Stomach (tissue), 9 donors: Measurements from ENCODE around the gene KHDC3L. TPM values are rescaled to one million over a fixed set of nuclear protein-coding genes. Genes with fewer than 3 reads are reported as not detected.
A peak's percentile ranks its signal among the peaks of the same experiment; 100 is the strongest.
"Not testable (repeated sequence)": the region's sequence is repeated elsewhere in the genome, so short reads cannot be mapped to it uniquely, and the experiment has no call there.

ENCODE experiments used
- DNase-seq, 2 donors: peaks; one replicate each; pipeline versions ENCODE4 v3.0.0 to v3.0.0-alpha.2; 2013 to 2019
- H3K27ac ChIP-seq, 5 donors: fragments of 200-600 bp in 4 of 5; sonication (generic) in 4 of 5; one replicate each; pipeline ENCODE4 v1.5.1; 2013 to 2019; ENCODE audit warnings: mild to moderate bottlenecking in 1 of 5, moderate library complexity in 1 of 5
- H3K27me3 ChIP-seq, 3 donors: fragments of 200-600 bp; sonication (generic); one replicate each; pipeline ENCODE4 v1.5.1; 2017 to 2019; ENCODE audit warnings: mixed run types in 1 of 3
- H3K36me3 ChIP-seq, 4 donors: fragments of 200-600 bp; sonication (generic); 1 replicate in 3 of 4; 2 replicates in 1 of 4; pipeline ENCODE4 v1.5.1; 2016 to 2019
- H3K4me1 ChIP-seq, 4 donors: fragments of 200-600 bp; sonication (generic); one replicate each; pipeline ENCODE4 v1.5.1; 2016 to 2019
- H3K4me3 ChIP-seq, 4 donors: fragments of 200-600 bp; sonication (generic) in 3 of 4; one replicate each; pipeline ENCODE4 v1.5.1; 2016 to 2019; ENCODE audit warnings: mild to moderate bottlenecking in 1 of 4
- H3K9me3 ChIP-seq, 4 donors: fragments of 200-600 bp; sonication (generic); one replicate each; pipeline ENCODE4 v1.5.1; 2016 to 2019
- EP300 ChIP-seq: sonication (generic); formaldehyde crosslinking; IDR thresholded peaks from one replicate; pipeline ENCODE4 v1.6.1; 2017; ENCODE audit warnings: antibody characterized with exemption
- POLR2A ChIP-seq, 4 donors: fragments of 450-650 bp; IDR thresholded peaks; one replicate each; pipeline ENCODE4 v1.6.1; 2016; ENCODE audit warnings: antibody characterized with exemption in 4 of 4, control low read depth in 2 of 4, mild to moderate bottlenecking in 1 of 4, moderate library complexity in 1 of 4
- POLR2AphosphoS5 ChIP-seq, 3 donors: sonication (generic); formaldehyde crosslinking; IDR thresholded peaks; one replicate each; pipeline ENCODE4 v1.6.1; 2016; ENCODE audit warnings: antibody characterized with exemption in 3 of 3
- WGBS, 5 donors: extraction: QIAGEN DNeasy Blood & Tissue Kit in 3 of 5; methylation state at CpG; one replicate each; pipeline versions ENCODE4 v1.1.5 to v1.1.7; 2013 to 2018; 5-methylcytosine and 5-hydroxymethylcytosine counted together
- intact Hi-C: fragments of 100-400 bp; cut with DNase I; formaldehyde crosslinking; loops from one replicate; pipeline ENCODE4 v1.15.1; 2023; ENCODE audit warnings: low total_unique reads
- polyA plus RNA-seq, 3 donors: library from polyadenylated mRNA; stranded (reverse); fragments of 200-250 nt; gene quantifications; one replicate each; pipeline ENCODE4 v1.2.3, GENCODE V29; 2013
- total RNA-seq, 5 donors: library from RNA; depleted of rRNA; stranded (reverse); fragments of >200 nt; gene quantifications; one replicate each; pipeline versions ENCODE4 v1.1.0 to v1.2.3, GENCODE V29; 2014 to 2016
- TF ChIP-seq, protein P1 (sequence below), 7 experiments: fragments of 450-650 bp in 4 of 7; fragments of 200-600 bp in 3 of 7; sonication (generic) in 3 of 7; IDR thresholded peaks; one replicate each; pipeline ENCODE4 v1.5.1; 2016 to 2019; ENCODE audit warnings: antibody characterized with exemption in 7 of 7, control low read depth in 2 of 7, mild to moderate bottlenecking in 1 of 7
- donor health status: healthy with polysubstance abuse.
- donor health status: Bipolar disorder and iron deficiency.
- donor health status: healthy.

Gene KHDC3L
- total and polyA plus RNA-seq, 8 donors, result not detected

DNA sequence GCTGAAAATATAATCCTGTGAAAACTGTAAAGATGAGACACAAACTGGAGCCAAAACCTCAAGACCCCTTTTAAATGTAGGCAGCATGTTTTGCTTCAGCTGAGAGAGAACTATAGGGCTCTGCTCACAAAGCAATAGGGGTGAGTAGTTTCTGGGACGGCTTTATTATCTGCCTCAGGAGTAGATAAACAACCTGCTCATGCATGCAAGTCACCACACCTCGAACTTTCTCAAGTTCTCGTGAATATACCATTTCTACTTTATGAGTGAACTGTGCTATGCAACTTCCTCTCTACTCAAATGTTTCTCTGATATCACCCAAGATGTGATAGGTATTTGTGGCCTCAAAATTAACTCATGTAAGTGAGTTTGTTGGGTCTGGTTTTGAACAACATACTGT is 14.8 kb downstream of the KHDC3L start:
- WGBS, 5 donors, result 32 to 49% (median 40%) methylated on average over 3 of the region's 3 CpGs
- Histone ChIP-seq H3K9me3 (peaks cover 4 to 5% (median 5%) of the 10 kb centered on the region in 4 donors), H3K27me3 (no peaks in the 10 kb centered on the region), H3K36me3 (no peaks in the 10 kb centered on the region), H3K4me1 (no peaks in the 10 kb centered on the region), H3K27ac (no peak overlapping the region), H3K4me3 (no peak overlapping the region)
- TF ChIP-seq POLR2A (IDR thresholded peaks at IDR 0.05) (no peak), EP300 (no peak), POLR2AphosphoS5 (IDR thresholded peaks at IDR 0.05) (no peak)
- TF ChIP-seq, protein P1, sequence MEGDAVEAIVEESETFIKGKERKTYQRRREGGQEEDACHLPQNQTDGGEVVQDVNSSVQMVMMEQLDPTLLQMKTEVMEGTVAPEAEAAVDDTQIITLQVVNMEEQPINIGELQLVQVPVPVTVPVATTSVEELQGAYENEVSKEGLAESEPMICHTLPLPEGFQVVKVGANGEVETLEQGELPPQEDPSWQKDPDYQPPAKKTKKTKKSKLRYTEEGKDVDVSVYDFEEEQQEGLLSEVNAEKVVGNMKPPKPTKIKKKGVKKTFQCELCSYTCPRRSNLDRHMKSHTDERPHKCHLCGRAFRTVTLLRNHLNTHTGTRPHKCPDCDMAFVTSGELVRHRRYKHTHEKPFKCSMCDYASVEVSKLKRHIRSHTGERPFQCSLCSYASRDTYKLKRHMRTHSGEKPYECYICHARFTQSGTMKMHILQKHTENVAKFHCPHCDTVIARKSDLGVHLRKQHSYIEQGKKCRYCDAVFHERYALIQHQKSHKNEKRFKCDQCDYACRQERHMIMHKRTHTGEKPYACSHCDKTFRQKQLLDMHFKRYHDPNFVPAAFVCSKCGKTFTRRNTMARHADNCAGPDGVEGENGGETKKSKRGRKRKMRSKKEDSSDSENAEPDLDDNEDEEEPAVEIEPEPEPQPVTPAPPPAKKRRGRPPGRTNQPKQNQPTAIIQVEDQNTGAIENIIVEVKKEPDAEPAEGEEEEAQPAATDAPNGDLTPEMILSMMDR (IDR thresholded peaks at IDR 0.05), result no peak
- no peak for DNase-seq
- intact Hi-C loops, result no loop called here

GRCh38 chr6:73381531-73381930 is 19.1 kb downstream of the KHDC3L start:
- H3K27me3 ChIP-seq, H3K36me3 ChIP-seq, H3K4me3 ChIP-seq, H3K9me3 ChIP-seq, intact Hi-C loops, DNase-seq, H3K27ac ChIP-seq, H3K4me1 ChIP-seq: not testable (repeated sequence)
- 91 to 97% (median 95%) methylated on average over 10 of the region's 10 CpGs for WGBS, 5 donors

DNA sequence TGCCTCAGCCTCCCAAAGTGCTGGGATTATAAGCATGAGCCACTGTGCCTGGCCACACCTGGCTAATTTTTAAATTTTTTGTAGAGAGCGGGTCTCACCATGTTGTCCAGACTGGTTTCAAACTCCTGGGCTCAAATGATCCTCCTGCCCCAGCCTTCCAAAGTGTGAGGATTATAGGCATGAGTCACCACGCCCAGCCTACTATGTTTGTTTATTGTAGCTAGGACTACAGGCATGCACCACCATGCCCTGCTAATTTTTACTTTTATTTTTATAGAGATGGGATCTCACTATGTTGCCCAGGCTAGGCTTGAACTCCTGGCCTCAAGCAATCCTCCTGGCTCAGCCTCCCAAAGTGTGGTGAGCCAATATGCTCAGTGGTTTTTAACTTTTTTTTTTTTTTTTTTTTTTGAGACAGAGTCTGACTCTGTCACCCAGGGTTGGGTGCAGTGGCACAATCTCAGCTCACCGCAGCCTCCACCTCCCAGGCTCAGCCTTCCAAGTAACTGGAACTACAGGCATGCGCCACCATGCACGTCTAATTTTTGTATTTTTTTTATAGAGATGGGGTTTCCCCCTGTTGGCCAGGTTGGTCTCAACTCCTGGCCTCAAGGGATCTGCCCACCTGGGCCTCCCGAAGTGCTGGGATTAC is 20.1 kb downstream of the KHDC3L start:
- no peak overlapping the region for H3K4me3 ChIP-seq
- DNase-seq, result no peak
- 87 to 91% (median 90%) methylated on average over 6 of the region's 6 CpGs for WGBS, 5 donors
- no peaks in the 10 kb centered on the region for H3K36me3 ChIP-seq
- no peaks in the 10 kb centered on the region for H3K27me3 ChIP-seq
- TF ChIP-seq POLR2AphosphoS5 (IDR thresholded peaks at IDR 0.05) (no peak), POLR2A (IDR thresholded peaks at IDR 0.05) (no peak), EP300 (no peak)
- TF ChIP-seq, protein P1 (IDR thresholded peaks at IDR 0.05), result no peak
- no peaks in the 10 kb centered on the region for H3K4me1 ChIP-seq
- H3K27ac ChIP-seq, result no peak overlapping the region
- H3K9me3 ChIP-seq, result no peaks in the 10 kb centered on the region
- intact Hi-C loops, result no loop called here

DNA sequence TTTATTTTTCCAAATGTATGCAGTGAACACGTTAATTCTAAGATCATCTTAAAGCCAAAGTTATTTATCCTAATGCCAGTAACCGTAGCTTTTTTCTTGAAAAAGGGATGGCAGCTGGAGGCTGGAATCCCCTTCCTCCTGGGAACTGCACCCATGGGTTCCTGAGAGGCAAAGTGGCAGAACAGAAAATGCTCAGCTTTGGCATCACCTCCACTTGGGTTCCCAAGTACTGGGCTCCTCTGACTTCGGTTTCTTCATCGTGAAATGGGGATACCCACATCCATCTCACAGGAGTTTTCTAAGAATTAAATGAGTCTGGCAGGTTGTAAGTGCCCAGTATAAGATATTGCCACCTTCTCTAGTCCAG is 26.0 kb downstream of the KHDC3L start:
- no peak for DNase-seq
- H3K4me1 ChIP-seq, result peaks cover 0 to 13% (median 5%) of the 10 kb centered on the region in 4 donors
- no peaks in the 10 kb centered on the region for H3K9me3 ChIP-seq
- H3K27me3 ChIP-seq, result no peaks in the 10 kb centered on the region
- WGBS, 5 donors, result 35 to 49% (median 40%) methylated on average over 4 of the region's 4 CpGs
- intact Hi-C loops, result no loop called here
- TF ChIP-seq POLR2A (IDR thresholded peaks at IDR 0.05), result no peak
- TF ChIP-seq EP300, result no peak
- no peak for TF ChIP-seq POLR2AphosphoS5 (IDR thresholded peaks at IDR 0.05)
- TF ChIP-seq, protein P1 (IDR thresholded peaks at IDR 0.05), result no peak
- H3K4me3 ChIP-seq, result peak overlapping the region; percentile 49 to 58 (median 52)
- no peaks in the 10 kb centered on the region for H3K36me3 ChIP-seq
- H3K27ac ChIP-seq, result peak overlapping the region in 3 of 5 donors; percentile 70 to 77 (median 71)

GRCh38 chr6:73388800-73389512 is 26.5 kb downstream of the KHDC3L start:
- 1 to 5% (median 2%) methylated on average over 23 to 38 of the region's 38 CpGs for WGBS, 5 donors
- intact Hi-C loops, result no loop called here
- Histone ChIP-seq H3K4me3 (peak overlapping the region; percentile 49 to 58 (median 52)), H3K27me3 (no peaks in the 10 kb centered on the region), H3K9me3 (no peaks in the 10 kb centered on the region), H3K4me1 (peaks cover 0 to 13% (median 5%) of the 10 kb centered on the region in 4 donors), H3K27ac (peak overlapping the region; percentile 54 to 77 (median 70)), H3K36me3 (no peaks in the 10 kb centered on the region)
- DNase-seq, result peak; percentile 58 to 80
- no peak for TF ChIP-seq POLR2AphosphoS5 (IDR thresholded peaks at IDR 0.05)
- TF ChIP-seq, protein P1 (IDR thresholded peaks at IDR 0.05), result peak in 5 of 7 experiments; percentile 24 to 37 (median 34)
